NCI-H2196 treated with DMSO at 0.1 percent for 48 hours (cell line): ENCODE data around the gene KIF3A.

Experiments
- DNase-seq: peaks from one replicate; lab custom pipeline; 2025; ENCODE audit not compliant: unreplicated experiment; lab: John Stamatoyannopoulos, UW

Gene KIF3A

DNA sequence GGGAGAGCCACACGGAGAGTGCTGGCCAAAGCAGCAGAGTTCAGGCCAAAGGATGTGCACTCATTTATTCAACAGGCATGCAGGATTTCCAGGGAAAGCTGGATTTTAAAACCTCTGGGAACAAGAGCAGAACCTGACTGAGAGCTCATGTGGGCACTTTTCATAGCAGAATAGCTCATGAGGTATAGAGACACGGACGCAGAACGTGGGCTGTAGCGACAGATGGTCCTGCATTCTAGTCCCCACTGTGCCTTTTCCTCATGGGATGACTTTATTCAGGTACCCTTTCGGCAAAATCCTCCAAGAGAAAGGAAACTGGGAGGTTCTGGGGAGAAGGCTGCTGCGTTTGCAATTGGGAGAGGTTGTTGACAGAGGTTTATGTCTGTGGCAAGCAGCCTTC lies 58.2 kb downstream of the KIF3A start:
- no peak for DNase-seq

DNA sequence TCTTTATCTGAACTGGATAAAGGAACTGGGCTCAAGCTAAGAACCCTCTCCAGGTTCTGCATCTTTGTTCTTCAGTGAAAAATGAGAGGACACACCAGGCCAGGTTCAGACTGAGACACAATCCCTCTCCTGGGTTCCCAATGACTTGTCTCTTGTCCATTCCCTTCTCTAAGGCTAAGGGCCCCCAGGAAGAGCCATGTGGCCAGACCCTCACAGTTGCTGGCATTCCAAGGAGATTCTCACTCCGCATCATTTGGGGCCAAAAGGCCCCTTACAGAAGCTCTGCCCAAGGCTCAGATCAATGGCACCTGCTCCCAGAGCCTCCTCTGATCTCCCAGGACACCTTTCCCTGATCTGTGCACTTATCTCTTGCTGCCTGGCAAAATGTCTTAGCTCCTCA lies 58.6 kb downstream of the KIF3A start:
- DNase-seq = no peak

DNA sequence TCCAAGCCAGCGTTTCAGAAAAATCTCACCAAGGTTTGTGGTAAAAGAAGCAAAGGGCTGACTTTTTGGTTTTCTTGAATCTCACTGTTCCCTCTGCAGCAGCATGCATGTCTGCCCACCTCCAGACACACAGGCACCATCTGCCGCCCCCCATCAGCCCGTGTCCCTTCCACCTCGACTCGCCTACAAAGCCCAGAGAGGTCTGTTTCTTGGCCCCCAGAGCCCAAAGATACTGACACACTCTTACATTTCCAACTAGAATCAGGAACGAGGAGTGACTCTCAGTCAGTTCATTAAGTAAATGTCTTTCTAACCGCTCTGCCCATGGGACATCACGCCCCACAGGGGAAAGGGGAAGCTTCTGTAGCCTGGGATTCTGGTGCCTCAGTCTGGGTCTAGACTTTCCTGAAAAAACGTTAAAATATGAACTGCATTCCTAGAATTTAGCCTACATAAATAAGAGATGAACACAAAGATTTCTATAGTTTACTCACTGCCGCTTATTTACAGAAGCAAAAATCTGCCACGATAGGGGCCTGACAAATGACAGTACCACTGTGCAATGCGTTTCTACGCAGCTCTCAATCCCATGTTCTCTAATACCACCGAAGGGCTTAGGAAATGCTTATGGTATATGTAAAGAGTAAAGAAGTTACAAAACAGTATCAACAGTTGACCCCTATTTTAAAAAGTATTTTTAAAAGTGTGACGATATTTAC lies 59.5 kb downstream of the KIF3A start:
- no peak for DNase-seq

DNA sequence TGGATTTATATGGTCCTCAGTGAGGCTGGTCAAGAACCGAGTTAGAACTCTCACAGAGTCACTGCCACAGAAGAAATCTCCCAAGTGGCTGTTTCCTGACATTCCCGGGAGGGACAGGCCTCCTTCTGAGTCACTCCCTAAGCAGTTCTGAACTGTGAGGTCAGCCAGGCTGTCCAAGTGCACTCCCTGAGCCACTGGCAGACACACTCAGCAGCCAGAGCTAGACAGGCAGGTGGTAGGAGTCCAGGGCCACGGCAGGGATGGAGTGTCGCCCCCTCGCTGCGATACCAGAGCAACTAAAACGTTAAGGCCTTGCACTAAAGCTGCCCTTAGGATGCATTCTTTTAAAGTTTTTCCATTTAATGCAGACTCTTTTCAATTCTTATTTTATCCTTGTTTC lies 60.2 kb downstream of the KIF3A start:
- no peak for DNase-seq

DNA sequence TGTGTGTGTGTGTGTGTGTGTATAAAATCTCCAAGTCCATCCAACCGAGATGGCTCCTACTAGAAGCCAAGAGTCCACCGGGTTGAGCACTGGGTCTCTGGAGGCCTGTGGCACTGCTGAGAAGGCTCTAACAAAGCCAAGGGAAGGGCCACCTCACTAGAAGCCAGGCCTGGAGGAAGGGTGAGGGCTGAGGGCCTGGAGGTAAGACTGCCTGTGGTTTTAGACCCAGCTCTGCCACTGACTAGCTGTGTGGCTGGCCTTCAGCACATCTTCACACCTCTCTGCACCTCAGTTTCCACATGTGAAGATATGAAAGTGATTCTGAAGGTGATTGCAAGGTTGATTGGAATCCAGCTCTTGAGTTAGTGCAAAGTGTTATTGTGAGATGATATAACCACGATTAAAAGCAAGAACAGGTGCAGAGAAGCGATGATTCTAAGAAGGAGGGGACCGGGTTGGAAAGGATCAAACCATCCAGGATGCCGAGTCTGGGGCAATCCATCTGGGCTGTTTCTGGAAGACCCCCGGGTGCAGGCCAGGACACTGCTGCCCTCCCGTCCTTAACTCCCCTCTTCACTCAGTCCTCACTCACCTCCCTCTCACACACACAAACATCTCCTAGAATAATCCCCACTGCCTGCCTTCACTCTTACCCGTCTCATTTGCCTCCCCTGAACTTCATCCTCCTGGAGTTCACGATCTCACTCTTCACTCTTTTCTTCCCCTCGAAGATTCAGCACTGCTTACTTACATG lies 61.2 kb downstream of the KIF3A start:
- DNase-seq = no peak

DNA sequence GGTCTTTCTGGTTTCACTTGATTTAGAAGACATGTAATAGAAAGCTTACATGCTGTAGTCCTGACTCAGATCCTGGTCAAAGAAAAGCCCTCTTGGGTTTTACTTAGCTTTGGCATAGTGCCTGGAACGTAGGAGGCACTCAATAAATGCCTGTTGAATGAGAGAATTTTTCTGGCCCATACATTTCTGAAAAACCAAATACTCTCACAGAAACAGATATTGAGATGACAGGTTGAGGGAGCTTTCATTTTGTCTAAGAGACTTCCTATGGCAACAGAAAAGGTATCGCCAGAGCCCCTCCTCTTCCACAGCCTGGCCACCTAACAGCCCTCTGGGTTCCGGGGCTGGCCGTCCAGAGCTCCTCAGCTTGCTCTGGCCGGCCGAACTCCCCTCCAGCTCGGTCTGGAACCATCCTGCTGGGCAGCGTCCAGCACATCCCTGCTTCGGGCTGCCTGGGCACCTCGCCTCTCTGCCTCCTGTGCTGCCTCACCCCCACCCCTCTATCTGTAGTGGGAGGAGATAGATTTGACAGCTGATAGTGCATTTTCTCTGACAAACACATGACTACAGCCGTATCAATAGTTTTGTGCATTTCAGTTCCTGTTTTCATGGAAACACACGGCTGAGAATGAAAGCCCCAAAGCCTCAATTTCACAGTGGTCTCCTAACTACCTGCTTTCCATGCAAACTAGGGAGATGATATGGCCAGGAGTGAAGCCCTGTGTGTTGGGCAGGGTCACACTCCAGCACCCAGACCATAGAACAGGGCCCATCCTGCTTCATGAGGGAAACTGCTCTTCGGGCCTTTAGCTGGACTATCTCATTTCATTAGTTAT lies 62.5 kb downstream of the KIF3A start:
- no peak for DNase-seq

DNA sequence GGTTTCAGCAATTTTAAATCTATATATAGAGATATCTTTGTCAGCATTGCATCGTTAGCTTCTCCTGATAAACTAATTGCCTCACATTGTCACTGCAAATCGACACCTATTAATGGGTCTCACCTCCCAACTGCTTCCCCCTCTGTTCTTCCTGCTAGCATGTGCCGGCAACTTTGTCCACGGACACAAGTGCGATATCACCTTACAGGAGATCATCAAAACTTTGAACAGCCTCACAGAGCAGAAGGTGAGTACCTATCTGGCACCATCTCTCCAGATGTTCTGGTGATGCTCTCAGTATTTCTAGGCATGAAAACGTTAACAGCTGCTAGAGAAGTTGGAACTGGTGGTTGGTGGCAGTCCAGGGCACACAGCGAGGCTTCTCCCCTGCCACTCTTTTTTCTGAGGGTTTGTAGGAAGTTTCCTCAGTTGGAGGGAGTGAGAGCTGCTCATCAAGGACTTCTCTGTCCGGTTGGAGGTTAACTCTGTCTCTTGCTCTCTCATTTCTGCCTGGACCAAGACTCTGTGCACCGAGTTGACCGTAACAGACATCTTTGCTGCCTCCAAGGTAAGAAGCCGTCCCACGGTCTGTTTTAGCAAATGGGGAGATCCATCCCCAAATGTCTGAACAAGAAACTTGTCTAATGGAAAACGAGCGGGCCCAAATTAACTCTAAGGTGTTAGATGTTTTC lies 63.3 kb downstream of the KIF3A start, which contains the start of gene IL4:
TSS of gene IL4 (plus strand) at position 51 of the 692 bp plus-strand sequence. CDS start at position 113, 62 bp downstream.
- DNase-seq = no peak

DNA sequence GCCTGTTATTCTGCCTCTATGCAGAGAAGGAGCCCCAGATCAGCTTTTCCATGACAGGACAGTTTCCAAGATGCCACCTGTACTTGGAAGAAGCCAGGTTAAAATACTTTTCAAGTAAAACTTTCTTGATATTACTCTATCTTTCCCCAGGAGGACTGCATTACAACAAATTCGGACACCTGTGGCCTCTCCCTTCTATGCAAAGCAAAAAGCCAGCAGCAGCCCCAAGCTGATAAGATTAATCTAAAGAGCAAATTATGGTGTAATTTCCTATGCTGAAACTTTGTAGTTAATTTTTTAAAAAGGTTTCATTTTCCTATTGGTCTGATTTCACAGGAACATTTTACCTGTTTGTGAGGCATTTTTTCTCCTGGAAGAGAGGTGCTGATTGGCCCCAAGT lies 63.9 kb downstream of the KIF3A start:
- no peak for DNase-seq

DNA sequence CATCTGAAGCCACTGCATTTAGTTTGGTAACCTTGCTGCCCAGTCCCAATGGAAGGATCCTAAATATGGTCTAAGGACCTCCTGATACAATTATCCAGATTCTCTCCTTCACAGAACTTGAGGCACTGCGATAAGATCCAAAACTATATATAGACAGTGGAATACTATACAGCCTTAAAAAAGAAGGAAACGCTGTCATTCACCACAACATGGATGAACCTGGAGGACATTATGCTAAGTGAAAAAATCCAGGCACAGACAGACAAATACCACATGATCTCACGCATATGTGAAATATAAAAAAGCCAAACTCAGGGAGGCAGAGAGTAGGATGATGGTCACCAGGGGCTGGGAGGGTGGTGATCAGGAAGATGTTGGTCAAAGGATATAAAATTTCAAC lies 66.3 kb downstream of the KIF3A start:
- no peak for DNase-seq

DNA sequence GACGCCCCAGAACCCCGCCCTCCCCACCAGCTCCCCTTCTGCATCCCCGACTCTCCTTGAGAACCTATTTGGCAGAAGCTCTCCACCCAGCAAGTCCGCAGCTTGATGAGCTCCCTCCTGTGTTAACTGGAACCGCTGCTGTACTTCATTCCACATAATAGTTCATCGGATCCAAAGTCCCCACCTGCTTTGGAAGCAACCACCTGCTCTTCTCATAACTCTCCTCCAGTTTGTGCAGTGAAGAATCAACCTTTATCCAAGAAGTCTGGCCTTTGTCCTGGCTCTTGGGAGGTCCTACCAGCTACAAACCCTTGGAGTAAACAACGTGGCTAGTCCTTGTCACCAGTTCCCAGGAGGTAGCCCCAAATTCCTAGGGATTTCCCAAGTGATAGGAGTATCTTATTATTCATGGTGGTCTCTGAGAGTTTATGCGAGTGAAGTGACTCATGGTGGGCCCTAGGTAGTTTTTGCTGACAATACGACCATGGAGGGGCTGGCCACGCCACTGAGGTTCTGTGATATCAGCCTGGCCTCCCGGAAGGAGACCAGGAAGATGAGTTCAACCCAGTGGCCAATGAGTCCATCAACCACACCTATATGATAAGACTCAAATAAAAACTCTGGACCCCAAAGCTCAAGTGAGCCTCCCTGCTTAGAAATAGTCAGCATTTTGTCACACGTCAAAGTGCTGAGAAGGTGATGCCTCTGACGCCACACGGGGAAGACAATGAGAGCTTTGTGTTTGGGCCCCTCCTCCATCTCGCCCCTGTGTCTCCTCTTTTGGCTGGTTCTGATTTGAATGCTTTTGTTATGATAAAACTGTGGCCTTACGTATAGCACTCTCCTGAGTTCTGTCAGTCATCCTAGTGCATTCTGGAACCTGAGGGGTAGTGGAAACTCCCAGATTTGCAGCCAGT lies 67.1 kb downstream of the KIF3A start:
- DNase-seq = no peak

DNA sequence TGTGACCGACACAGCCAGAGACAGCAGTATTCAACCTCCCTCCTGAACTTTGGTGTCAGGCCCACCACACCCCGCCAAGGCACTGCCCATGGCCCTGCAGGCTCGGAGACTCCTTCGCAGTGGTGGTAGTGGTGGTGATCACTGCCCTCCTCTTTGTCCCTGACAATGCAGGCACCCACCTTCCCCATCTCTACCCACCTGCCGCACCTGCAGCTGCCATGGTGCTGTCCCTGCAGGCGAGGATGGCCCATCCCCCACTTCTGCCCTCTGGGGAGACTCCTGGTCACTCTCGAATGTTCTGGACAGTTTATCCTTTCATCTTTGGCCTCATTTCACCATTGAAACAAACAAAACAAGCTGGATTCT lies 67.9 kb downstream of the KIF3A start:
- DNase-seq = no peak

DNA sequence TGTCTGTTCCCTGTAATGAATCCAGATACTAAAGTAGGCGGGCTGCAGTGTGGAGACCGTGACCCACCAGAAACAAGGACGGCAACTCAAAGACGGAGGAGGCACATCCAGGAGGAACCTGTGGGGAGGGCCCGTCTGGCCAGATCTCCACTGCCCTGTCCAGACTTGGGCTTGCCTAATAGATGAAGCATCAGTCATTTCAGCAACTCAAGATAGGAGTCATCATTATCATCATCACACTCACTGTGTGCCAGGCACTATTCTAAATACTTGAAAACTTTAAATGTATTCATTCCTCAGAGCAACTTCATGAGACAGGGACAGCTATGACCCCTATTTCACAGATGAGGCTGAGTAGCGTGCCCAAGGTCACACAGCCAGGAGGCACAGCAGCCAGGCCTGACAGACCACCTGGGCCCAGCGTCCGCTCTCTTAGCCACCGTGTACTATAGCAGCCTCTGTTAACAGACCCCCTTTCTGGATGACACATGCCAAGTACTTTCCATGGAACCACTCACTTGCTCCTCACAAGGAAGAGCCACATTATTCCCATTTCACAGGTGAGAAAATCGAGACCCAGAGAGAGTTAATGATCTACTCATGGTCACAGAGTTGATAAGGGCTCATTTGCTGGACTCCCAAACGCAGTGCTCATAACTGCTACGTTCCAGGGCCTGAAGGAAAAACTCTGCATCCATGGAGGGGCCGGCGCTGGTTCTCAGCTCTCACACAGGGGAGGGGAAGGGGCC lies 68.5 kb downstream of the KIF3A start:
- DNase-seq = no peak

DNA sequence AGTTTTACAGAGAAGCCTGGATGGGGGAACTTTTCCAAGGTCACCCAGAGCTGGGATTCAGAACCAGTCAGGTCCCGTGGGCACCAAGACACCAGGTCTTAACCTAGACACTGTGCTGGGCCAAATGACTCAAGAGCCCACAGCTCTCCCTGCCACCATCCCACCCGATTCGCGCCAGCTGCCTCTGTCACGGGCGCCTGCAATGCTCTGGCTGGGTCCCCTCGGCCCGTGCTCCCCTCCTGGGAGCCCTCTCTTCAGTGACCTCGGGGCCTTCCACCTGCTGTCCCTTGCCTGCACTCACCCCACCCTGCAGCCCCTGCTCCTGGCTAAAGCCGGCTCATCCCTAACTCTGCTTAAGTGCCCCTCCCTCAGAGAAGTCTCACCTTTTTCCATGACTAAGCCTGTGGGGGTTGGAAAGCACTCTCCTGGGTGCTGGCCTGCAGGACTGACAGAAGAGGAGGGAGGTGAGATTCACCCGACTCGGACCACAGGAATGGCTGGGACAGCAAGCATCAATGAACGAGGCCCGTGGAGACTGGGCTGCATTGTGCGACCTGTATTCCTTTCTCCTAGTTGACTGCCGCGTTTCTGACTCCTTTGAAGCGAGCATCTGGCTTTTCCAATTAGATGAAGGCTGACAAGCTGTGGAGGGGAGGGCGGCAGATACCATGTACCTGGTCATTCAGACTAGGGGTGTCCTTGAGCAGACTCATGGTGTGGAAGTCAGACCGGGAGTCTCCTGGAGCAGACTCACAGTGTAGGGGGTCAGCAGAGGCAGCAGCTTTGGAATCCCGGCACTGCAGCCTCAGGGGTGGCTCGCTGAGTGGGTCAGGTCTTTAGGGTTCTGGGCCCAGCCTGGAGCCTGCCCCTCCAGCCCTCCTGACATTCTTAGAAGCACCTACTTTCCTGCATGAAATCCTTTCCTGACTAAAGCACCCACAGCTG lies 69.3 kb downstream of the KIF3A start:
- DNase-seq = no peak

DNA sequence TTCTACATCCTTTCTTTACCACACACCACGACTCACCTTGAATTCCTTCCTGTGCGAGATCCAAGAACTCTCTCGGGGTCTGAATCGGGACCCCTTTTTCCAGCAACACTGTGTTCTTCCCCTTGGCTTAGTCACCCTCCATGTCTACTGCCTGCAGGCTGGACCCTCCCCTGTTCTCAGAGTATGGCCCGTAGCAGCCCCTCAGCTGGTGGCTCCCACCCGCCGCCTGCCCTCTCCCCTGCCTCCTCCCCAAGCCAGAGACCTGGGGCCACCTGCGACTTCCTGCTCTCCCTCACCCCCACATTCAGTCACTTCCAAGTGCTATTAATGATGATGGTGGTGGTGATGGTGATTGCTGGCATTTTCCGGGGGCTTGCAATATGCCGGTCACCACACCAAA lies 70.0 kb downstream of the KIF3A start:
- DNase-seq = no peak

DNA sequence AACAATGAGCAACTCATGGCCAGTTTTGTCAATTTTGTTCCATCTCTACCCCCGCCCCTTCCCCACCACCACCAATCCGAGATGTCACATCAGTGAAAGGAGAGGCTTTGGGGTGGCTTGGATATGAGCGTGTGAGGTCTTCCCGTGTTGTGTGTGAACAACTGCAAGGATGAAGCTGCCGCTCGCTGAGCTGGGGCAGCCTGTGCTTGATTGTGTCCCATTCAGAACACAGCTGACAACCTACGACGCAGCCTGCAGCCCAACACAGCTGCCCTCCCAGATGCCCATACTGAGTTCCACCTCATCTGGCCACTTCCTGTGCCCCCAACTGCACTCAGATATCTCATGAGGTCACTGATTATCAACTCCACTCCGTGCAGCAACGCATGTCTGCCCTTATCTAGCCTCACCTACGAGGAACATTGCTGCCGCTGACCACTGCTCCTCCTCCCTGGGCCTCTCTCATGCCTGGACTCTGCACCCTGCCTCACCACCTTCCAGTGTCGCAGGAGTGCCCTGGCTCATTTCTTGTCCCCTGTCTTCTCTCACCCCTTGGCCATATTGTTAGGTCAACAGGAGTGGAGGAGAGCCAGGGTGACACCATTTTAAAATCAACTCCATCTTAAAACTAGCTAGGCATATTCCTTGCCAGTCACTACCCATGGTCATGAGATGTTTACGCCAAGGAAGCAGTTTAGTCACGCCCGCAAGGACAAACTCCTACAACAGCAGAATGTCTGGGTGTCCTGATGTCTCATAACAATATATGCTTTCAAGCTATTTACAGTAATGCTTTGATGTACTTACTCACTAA lies 70.8 kb downstream of the KIF3A start:
- DNase-seq = no peak

DNA sequence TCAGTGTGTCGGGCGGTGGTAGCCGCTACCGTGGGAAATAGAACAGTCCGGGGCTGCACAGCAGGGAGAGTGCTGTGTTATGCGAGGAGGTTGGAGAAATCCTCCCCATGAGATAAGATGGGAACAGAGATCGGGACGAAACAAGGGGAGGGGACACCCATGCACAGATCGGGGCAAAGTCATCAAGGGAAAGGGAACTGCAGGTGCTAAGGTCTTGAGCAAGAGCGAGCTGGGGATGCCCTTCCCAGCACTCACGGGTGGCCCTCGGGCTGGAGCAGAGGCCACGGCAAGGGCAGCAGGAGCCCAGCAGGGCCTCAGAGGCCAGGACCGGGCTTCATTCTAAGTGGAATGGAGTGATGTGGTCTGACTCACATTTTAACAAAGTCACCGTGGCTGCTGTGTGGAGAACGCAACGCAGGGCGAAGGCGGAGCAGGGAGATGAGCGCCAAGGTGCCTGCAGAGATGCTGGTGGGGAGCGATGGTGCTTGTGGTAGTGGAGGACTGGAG lies 71.7 kb downstream of the KIF3A start:
- DNase-seq = no peak

DNA sequence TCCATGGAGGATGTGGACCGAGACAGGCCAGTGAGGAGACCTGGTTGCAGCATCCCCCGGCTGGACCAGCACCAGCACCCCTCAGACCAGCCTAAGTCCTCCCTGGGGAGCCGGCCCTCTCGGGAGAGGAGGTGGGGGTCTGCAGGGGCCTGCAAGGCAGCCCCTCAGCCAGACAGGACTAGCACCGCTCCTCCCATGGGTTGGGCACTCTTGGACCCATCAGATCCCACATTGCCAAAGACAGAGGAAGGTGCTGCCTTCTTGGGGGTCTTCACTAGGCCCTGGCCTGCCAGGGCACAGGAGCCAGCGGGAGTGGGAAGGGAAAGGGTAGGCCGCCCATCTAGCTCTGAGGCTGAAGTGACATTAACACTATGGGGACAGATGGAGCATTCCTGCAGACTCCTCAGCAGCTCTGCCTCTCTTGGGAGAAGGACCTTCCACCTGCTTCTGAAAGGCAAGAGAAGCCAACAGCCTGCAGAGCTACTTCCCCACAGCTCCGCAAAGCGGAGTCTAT lies 72.6 kb downstream of the KIF3A start:
- no peak for DNase-seq
